ENCODE data around the gene BRAP.
"Not testable (repeated sequence)": the region's sequence is repeated elsewhere in the genome, so short reads cannot be mapped to it uniquely, and the experiment has no call there.

The BRAP gene

DNA sequence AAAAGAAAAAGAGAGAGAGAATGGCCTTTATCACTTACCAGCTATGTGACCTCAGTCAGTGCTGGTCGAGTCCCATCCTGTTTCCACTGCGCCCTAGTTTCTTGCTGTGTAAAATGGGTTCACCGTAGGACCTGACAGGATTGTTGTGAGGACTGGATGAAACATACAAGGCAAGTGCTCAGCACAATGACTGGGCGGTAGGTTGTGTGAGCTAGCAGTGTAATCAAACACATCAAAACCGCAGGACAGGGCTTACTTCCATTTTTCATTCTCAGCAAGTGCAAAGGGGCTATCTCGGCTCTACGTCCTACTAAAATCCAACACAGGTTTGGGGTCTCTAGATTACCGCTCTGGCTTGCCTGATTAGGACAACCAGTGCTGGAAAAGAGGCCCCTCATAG is 50.2 kb downstream of the BRAP start:
- TF ChIP-seq CTCF (IDR thresholded peaks at IDR 0.05; ENCODE audit: low read depth, low read length): no peak
- H3K4me3 ChIP-seq (ENCODE audit: low read depth, low read length): no peak overlapping the region

DNA sequence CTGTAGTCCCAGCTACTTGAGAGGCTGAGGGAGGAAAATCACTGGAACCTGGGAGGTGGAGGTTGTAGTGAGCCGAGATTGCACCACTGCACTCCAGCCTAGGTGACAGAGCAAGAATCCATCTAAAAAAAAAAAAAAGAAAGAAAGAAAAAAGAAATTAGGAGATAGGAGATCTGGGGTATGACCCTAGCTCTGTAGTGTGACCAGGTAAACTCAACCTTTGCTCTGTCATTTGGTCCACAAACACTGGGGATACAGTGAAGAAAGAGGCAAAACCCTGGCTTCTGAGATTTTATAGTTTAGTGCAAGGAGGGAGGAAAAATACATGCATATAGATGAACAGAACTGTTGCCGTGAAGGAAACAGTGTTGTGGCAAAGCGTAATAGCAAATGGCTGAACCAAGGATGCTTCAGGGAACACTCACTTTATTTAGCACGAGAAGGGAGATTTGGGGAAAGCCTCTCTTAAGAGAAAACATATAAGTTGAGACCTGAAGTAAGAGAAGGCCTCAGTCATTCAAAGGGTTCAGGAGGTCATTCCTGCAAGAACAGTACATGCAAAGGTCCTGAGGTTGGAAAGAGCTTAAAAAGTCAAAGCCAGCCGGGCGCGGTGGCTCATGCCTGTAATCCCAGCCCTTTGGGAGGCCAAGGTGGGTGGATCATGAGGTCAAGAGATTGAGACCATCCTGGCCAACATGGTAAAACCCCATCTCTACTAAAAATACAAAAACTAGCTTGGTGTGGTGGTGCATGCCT is 57.1 kb downstream of the BRAP start:
- H3K4me3 ChIP-seq (ENCODE audit: low read depth, low read length): no peak overlapping the region
- TF ChIP-seq CTCF (IDR thresholded peaks at IDR 0.05; ENCODE audit: low read depth, low read length): no peak

- no peak for TF ChIP-seq CTCF (IDR thresholded peaks at IDR 0.05; ENCODE audit: low read depth, low read length)
- no peak overlapping the region for H3K4me3 ChIP-seq (ENCODE audit: low read depth, low read length)
These were observed 59.5 kb downstream of the BRAP start for GRCh38 chr12:111626230-111626629.

GRCh38 chr12:111624540-111624939 is 61.2 kb downstream of the BRAP start:
- no peak for TF ChIP-seq CTCF (IDR thresholded peaks at IDR 0.05; ENCODE audit: low read depth, low read length)
- no peak overlapping the region for H3K4me3 ChIP-seq (ENCODE audit: low read depth, low read length)

DNA sequence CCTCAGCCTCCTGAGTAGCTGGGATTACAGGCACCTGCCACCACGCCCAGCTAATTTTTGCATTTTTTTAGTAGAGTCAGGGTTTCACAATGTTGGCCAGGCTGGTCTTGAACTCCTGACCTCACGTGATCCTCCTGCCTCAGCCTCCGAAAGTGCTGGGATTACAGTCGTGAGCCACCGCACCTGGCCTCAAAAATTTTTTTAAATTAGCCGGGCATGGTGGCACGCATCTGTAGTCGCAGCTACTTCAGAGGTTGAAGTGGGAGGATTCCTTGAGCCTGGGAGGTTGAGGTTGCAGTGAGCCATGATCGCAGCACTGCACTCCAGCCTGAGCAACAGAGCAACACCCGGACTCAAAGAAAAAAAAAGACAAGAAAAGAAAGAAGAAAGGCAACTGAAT is 67.9 kb downstream of the BRAP start:
- H3K4me3 ChIP-seq (ENCODE audit: low read depth, low read length): not testable (repeated sequence)

DNA sequence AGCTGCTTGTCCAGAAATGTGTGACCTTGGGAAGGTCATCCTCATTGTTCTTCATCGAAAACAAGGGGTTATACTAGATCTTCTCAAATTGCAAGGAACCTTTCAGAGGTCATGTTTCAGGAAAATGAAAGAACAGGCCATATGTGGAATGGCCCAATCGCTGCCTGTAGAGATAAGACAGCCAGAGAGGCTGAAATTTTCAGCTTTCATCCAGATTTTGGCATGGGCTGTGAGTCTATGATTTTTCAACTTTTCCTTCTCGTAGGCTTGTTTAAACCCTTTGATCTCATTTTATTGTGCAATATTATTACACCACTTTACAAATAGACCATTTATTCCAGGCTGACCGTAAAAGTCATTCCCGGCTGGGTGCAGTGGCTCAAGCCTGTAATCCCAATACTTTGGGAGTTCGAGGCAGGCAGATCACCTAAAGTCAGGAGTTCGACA is 69.6 kb downstream of the BRAP start:
- TF ChIP-seq CTCF (IDR thresholded peaks at IDR 0.05; ENCODE audit: low read depth, low read length): no peak
- H3K4me3 ChIP-seq (ENCODE audit: low read depth, low read length): no peak overlapping the region

GRCh38 chr12:111607239-111607638 is 78.5 kb downstream of the BRAP start:
- no peak overlapping the region for H3K4me3 ChIP-seq (ENCODE audit: low read depth, low read length)
- TF ChIP-seq CTCF (IDR thresholded peaks at IDR 0.05; ENCODE audit: low read depth, low read length): no peak

DNA sequence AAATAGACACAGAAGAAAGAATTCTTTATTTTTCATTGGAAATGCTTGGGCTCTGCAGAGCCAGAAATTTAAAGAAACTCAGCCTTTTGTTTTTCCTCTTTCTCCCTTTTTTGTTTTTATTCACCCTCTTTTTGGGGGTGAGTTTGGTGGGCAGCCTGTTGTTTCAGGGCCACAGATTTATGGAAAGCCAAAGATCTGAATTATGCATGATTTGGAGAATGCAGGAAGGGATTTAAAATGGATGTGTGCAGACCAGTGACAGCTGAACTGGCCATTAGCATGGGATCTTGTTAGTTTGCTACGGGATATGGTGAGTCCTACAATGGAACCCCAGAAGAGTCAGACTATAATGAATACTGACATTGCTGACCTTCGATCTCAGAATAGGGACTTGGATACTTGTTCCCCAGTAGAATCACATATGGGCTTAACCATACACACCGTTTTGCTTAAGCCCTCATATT is 79.0 kb downstream of the BRAP start:
- no peak overlapping the region for H3K4me3 ChIP-seq (ENCODE audit: low read depth, low read length)

More for the DNA sequence above, 79.0 kb downstream of the BRAP start:
- TF ChIP-seq CTCF (IDR thresholded peaks at IDR 0.05; ENCODE audit: low read depth, low read length): no peak
